Stimulated activated CD8-positive, alpha-beta memory T cell treated with anti-CD3 and anti-CD28 coated beads, Interleukin-4, amount 100 ng/mL, for 24 hours (primary cell): ENCODE measurements around the gene RILP.

ENCODE experiments used
- DNase-seq: peaks from one replicate; pipeline ENCODE4 v3.0.0-alpha.2; 2020; ENCODE audit warnings: low read depth

The RILP gene

GRCh38 chr17:1647802-1648171 lies 1.9 kb downstream of the RILP start:
- no peak for DNase-seq

- no peak for DNase-seq
Observed at GRCh38 chr17:1646199-1646875, 3.3 kb downstream of the RILP start.

DNA sequence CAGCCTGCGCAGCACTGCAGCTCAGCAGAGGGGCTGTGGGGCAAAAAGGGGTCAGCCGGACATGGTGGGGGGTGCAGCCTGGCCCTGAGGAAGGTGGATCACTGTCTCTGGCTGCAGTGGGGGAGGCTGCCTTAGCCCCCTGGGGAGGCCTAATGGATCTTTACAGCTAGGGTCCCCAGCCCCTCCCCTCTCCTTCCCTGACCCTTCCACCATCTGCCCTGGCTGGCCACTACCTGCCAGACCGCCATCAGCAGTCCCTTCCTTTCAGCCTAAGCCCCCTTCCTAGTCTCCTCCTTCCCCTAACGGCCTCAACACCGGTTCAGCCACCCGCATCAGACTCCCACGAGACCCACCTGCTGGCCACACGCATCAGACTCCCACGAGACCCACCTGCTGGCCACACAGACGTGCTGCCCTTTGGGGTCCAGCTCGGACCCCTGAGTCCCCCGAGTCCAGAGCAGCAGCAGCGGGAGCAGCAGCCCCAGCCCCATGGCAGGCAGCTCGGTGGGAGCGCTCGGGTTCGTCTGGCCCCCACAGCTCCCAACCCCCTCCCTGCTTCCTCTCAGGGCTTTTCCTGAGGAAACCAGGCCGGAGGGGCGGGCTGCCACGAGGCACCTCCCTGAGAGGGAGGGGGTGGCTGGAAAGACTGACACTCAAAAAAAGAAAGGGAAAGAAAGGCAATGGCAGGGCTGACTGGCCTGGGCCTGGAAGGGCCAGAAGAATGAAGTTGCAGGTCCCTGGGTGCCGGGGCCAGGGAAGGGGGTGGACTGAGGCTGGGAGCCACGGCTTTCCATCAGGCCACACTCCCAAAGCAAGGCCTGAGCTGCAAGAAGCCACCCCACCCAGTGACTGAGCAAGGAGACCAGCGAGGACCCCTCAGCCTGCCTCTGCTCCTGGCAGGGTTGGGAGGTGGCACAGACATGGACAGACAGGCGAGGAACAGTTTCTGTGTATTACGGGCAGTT lies 4.2 kb downstream of the RILP start, which contains the start of gene SCARF1:
Gene SCARF1 (minus strand): TSS at position 526 of the 965 bp plus-strand sequence. CDS start 35 bp downstream, at position 491.
- DNase-seq: no peak

GRCh38 chr17:1644493-1645206 lies 5.0 kb downstream of the RILP start:
- DNase-seq: no peak

- DNase-seq: no peak
Observed at GRCh38 chr17:1643999-1644492, 5.6 kb downstream of the RILP start.

DNA sequence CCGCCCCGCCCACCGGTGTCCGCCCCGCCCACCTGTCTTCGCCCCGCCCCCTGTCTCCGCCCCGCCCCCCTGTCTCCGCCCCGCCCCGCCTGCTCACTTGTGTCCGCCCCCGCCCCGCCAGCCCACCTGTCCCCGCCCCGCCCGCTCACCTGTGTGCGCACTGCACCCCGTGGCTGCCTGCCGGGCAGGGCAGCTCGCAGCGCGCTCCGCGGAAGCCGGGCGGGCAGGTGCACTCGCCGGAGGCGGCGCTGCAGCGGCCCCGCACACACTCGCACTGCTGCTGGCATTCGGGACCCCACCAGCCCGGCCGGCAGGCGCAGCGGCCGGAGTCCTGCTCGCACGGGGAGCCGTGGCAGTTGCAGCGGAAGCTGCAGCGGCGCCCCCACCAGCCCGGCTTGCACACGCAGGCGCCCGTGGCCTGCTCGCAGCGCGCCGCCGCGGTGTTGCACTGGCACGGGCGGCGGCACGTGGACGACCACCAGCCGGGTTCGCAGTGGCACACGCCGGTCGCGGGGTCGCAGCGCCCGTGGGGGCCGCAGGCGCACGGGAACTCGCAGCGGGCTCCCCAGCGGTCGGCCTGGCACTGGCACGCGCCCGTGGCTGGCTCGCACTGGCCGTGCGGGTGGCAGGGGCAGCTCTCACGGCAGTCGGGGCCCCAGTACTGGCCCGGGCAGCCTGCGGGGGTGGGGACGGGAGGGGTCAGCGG lies 6.2 kb downstream of the RILP start:
- no peak for DNase-seq

DNA sequence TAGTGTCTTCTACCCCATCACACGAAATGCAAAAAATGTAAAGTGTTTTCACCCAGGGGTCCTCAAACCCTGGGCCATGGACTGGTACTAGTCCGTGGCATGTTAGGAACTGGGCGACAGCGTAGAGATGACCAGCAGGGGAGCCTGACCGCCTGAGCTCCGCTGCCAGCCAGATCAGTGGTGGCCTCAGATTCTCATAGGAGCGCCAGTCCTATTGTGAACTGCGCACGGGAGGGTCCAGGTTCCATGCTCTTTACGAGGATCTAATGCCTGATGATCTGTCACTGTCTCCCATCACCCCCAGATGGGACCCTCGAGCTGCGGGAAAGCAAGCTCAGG lies 8.6 kb downstream of the RILP start:
- DNase-seq: no peak

- DNase-seq: no peak
Observed at GRCh38 chr17:1640329-1641064, 9.2 kb downstream of the RILP start.

DNA sequence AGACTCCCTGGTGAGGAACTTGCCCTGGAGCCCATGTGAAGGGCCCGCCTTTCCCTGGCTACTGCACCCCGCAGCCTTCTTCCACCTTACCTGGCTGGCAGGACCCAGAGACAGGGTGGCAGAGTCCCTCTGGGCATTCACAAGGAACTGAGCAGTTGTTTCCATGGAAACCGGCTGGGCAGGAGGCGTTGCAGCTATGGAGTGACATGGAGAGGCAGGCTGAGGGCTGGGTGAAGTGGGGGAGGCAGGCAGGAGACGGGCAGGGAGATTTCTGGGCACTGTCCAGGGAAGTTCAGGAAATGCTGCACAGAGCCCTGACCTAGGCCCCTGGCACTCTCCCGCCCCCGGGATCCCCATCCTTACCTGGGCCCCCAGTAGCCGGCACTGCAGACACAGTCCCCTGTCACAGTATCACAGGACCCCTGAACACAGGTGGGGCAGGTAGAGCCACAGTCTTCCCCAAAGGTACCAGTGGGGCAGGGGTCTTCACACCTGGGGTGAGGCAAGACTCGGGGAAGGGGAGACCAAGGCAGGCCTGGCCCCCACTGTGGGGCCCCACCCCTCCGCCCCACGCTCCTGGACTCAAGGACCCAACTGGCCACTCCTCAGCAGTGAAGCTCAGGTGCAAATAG lies 10.0 kb downstream of the RILP start:
- no peak for DNase-seq

- no peak for DNase-seq
Observed at GRCh38 chr17:1638624-1639300, 10.9 kb downstream of the RILP start.

DNA sequence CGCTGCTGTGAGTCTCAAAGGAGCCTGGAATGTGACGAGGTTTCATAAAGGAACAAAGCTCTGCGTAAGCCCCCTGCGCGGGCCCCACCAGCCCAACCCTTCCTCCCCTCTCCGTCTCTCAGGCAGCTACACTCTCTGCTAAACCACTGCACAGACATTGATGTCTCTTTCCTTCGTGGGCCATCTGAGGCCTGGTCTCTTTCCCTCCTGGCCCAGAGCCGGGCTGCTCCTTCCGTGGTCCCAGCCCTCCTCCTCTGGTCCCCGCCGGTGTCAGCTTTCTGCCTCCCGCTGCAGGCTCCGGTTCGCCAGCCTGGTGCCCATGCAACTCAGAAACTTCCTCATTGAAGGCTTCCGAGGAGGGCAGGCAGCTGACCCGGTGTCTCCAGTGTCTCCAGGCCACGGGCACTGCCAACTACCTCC lies 11.5 kb downstream of the RILP start:
- DNase-seq: no peak

DNA sequence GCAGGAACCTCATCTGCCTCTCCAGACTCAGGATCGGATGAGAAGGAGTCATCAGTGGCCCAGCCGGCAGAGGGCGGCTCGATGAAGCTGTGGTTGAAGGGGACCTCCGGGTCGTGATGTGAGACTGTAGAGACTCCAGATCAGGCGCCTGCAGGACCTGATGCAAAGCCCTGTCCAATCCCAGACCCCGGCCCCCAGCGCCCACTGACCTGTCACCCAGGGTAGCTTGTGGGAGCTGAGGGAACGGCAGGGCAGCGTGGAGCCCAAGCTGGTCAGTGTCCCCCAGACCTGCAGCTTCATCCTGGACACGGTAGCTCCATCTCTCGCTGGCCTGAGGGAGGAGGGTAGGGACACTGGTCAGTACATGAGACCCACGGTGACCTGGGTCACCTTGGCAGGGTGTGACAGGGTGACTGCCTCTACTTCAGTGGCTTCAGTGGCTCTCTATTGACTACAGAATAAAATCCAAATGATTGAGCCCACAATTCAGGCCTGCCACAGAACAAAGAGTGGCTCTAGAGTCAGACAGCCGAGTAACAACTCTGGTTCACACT lies 12.9 kb downstream of the RILP start:
- DNase-seq: no peak

DNA sequence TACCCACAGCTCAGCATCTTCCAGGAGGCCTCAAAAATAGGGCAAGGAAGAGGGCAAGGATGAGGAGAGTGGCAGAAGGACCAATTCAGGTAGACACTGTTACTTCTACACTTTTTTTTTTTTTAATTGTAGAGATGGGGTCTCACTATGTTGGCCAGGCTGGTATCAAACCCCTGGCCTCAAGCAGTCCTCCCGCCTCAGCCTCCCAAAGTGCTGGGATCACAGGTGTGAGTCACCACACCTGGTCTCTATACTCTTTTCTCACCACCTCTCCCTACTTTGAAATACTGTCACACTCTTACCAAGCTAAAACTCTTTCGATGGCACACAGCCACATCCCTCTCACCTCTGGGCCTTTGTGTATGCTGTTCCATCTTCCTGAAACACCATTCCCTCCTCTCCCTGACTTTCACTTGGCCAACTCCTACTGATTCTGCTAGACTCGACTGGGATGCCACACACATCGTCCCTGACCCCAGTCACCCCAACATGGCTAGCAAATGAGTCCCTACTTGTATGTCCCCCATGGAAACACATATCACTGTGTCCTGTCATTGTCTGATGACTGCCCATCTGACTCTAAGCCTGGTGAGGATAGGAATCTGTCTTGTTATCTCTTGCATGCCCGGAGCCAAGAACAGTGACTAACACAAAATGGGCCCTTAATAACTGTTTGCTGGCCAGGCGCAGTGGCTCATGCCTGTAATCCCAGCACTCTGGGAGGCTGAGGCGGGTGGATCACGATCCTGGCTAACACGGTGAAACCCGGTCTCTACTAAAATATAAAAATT lies 13.8 kb downstream of the RILP start:
- DNase-seq: no peak

DNA sequence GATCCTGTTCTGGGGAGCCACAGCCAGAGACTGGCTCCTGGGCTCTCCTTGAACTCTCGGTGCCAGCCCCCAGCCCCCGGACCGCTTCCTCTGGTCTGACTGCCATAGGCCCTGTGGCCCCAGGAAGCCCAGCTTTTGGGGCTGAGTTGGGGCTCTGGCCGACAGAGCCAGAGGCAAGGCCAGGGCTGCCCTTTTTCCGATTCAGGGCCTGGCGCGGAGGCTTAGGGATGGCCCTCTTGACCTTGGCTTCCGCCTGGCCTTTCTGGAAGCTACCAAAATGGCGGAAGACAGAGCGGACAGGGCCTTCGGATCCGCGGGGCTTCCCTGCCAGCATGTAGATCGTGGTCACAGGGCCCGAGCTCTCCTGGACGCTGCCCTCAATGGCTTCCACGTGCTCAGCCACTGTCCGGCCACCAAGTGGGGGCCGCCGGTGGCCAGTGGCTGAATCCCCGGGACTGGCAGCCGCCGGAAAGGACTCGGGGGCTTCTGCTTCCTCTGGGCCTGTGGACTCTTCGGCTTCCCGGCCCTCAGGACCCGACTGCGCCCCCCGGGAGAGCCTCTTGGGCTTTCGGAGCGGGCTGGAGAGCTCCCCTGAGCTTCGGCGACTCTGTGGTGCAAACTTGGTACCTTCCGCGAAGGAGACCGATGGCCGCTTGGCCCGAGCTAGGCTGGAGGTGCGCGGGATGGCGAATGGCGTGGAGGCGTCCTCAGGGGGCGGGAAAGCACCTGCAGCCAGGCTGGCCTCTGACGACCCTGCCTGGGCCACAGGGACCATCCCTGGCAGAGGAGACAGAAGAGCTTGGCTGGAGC lies 14.6 kb downstream of the RILP start:
- no peak for DNase-seq

DNA sequence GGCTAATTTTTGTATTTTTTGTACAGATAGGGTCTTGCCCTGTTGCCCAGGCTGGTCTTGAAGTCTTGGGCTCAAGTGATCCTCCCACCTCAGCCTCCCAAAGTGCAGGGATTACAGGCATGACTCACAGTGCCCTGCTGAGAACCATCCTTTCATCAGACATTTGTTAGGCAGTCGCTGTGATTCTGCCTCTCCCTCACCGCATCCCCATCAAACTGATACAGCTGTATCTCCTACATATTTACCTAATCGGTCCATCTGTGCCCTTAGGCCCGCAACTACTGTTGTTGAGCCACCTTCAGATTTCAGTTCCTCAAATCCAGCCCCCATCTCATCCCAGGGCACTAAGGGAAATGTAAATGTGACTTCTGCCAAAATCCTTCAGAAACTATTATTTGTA lies 19.0 kb downstream of the RILP start:
- DNase-seq: no peak

GRCh38 chr17:1629504-1630310 lies 20.0 kb downstream of the RILP start:
- DNase-seq: peak; percentile 75

- peak; percentile 85 for DNase-seq
Observed at GRCh38 chr17:1628856-1629503, 20.7 kb downstream of the RILP start.
